Stimulated activated CD8-positive, alpha-beta memory T cell treated with anti-CD3 and anti-CD28 coated beads, Interleukin-7, amount 100 ng/mL, for 48 hours (primary cell): ENCODE measurements around the gene RPN1.
"Not testable (repeated sequence)": the region's sequence is repeated elsewhere in the genome, so short reads cannot be mapped to it uniquely, and the experiment has no call there.

Experiments
- DNase-seq, 2 donors: peaks; one replicate each; pipeline ENCODE4 v3.0.0-alpha.2; 2020; ENCODE audit warnings: low read depth in 1 of 2; ENCODE audit errors: extremely low read depth in 1 of 2

The RPN1 gene

GRCh38 chr3:128653383-128653992 is 2.9 kb upstream of the RPN1 start:
- not testable (repeated sequence) for DNase-seq

DNA sequence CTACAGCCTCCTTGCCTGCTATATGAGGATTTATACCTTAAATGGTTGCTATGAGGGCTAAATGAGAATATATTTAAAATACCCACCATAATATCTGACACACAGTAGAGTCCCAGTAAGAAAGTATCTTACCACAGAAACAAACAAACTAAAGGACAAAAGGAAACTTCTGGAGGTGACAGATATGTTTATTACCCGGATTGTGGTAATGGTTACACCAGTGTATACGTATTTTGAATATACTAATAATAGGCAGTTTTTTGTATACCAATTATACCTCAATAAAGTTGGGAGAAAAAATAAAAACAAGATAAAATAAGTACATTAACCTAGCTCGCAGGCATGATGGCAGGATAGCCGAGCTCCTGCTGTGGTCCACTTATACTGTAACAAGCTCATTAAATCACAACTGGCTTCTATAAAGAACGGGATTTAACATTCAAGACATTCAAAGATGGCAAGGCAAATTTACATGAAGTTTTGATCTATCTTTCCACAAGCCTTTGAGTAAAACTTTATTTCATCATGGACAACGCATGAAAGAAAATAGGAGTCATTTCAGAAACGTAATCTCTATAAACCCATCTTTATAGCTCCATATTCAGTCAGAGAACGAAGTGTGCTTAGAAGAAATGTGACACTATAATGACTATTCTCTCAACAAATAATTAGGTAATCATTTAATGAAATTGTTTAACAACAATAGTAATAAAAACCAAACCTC is 1.5 kb downstream of the RPN1 start:
- no peak for DNase-seq

GRCh38 chr3:128648402-128648801 is 2.2 kb downstream of the RPN1 start:
- DNase-seq: no peak

GRCh38 chr3:128647307-128647706 is 3.3 kb downstream of the RPN1 start:
- no peak for DNase-seq

DNA sequence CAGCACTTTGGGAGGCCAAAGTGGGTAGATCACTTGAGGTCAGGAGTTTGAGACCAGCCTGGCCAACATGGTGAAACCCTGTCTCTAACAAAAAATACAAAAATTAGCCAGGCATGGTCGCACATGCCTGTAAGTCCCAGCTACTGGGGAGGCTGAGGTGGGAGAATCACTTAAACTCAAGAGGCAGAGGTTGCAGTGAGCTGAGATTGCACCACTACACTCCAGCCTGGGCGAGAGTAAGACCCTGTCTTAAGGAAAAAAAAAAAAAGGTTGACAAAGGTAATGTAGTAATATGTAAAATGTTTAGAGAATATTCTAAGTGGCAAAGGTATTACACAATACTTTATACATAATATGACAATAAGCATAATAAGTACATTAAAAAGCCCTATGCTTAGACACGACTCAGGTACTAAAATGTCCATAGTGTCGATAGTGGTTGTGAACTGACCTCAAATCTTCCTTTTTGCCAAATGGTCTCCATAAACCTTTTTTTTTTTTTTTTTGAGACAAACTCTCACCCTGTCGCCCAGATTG is 16.5 kb downstream of the RPN1 start:
- DNase-seq: no peak

- no peak for DNase-seq
These were observed 18.3 kb downstream of the RPN1 start for GRCh38 chr3:128632301-128632700.

GRCh38 chr3:128629936-128630335 is 20.7 kb downstream of the RPN1 start:
- DNase-seq: no peak

DNA sequence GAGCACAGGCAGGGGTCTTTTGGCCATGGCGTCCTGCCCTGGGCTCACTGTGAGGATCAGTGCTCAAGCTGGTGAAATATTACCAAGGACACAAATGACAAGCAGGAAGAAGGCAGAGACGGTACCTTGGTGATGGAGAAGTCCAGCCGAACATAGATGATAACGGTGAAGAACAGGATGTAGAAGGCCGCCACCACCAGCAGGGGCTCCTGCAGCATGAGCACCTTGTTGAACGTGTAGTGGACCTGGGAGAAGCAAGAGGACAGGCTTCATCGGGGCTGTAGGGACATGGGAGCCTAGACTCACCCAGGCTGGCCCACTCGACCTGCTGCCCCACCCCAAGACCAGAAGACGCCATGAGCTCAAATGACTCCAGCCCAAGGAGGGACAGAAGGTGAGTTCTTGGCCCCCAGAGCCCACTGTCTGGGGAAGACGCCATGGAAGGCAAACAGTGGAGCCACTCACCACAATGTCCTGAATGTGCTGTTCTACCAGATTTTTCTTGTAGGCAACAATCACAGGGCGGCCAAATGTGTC is 25.1 kb downstream of the RPN1 start:
- no peak for DNase-seq

- no peak for DNase-seq
These were observed 26.0 kb downstream of the RPN1 start for GRCh38 chr3:128624526-128625138.

- DNase-seq: no peak
These were observed 26.8 kb downstream of the RPN1 start for GRCh38 chr3:128623762-128624176.

DNA sequence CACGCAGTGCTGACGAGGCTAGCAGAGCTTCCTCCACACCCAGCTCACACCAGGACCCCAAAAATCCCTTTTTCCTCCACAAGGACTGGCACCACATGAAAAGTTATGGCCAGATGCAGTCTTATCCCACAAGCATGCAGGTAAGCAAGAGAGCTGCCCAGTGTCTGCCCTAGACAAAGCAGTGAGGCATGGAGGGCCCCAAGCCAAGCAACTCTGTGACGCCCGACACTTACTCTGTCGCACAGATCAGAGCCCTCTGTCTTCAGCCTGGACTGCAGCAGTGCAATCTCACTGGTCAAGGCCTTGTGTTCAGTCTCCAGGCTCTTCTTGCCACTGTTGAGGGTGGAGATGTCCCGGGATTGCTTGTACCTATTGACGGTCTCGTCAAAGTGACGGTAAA is 28.7 kb downstream of the RPN1 start:
- DNase-seq: no peak

DNA sequence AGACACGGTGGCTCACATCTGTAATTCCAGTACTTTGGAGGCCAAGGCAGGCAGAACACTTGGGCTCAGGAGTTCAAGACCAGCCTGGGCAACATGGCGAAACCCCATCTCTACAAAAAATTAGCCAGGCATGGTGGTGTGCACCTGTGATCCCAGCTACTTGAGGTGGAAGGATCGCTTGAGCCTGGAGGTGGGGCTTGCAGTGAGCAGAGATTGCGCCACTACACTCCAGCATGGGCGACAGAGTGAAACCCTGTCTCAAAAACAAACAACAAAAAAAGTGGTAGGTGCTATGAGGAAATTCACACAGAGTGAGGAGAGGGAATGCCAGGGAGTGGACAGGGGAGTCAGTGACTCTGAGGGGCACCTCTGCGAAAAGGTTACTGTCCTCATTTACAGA is 29.4 kb downstream of the RPN1 start:
- DNase-seq: no peak

DNA sequence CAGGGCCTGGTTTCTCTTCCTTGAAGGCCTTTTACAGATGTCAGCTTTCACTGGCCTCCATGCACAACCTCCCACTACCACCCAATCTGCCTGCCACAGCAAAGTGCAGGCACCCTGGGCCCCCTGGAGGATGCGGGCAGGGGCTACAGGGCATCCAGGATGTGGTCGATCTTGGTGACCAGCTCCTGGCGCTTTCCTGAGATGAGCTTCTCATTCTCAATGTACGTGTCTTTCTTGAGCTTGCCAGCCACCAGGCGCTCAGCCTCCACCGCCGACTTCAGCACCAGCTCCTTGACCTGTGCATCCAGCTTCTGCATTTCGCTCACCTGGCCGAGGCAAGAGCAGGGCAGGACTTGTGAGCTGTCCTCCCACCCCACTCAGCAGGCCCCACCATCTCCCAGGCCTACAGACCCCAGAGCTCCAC is 30.3 kb downstream of the RPN1 start:
- DNase-seq: peak in 1 of 2 donors; percentile 16

GRCh38 chr3:128619146-128619890 is 31.3 kb downstream of the RPN1 start:
- peak in 1 of 2 donors; percentile 37 for DNase-seq

DNA sequence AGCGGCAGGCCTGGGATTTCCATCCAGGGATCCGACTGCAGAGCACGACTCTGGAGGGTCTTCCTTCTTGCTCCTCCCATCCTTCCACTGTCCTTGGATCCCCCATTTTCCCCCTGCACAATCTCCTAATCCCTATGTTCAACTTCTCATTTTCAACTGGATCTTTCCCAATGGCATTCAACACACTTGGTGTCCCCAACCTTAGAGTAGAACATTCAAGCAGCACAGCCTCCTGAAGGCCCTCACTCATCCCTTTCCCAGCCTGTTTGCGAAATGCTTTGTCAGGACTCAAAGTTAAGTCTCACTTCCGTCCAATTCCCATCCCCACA is 32.3 kb downstream of the RPN1 start:
- no peak for DNase-seq

GRCh38 chr3:128617557-128618397 is 32.8 kb downstream of the RPN1 start:
- peak; percentile 87 to 98 for DNase-seq

DNA sequence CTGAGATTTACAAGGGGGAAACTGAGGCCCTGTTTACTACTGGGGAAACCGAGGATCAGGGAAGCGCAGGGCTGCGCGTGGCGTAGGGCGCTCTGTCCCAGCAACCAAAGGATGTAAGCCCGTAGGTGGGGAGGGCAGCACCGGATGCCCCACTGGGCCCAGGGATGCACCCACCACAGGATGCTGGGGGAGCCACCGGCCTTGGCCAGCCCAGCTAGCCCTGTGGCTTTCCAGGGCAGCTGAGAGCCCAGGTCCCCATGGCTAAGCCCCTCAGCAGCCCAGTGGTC is 33.4 kb downstream of the RPN1 start:
- DNase-seq: no peak

DNA sequence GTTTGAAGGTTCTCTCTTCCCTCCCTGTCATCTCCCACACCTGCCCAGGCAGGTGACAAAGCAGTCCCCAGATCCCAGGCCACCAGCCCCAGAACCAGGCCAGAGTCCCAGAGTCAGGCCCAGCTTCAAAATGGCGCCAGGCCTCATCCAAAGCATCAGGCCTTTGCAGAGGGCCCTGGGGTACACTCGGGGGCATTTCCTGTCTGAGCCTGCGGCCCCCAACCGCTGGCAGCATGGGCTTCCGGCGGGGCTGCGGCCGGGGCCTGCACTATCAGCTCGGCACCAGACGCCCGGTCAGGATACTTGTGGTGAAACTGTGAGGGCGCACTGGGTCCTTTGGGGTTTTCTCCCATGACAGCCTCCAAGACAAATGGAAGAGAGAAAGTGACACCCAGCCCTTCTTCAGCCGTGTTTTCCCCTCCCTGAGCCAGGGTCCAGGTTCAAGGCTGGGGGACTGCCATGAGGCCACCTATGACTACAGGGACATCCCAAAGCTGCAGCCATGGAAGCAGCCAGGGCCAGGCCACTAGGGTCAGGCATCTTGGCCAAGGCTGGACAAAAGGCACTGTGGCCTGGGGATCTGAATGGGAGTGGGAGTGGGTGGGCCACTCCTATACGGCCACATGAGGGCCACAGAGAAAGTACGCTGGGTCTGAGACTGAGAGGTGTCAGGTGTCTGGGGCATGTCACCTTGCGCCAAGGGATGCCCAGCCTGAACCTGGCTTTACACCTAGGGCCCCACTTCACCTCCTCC is 33.9 kb downstream of the RPN1 start:
- DNase-seq: no peak

GRCh38 chr3:128614076-128614475 is 36.5 kb downstream of the RPN1 start:
- no peak for DNase-seq
